ENCODE measurements around the gene MYO7B. TPM values are rescaled to one million over a fixed set of nuclear protein-coding genes. Genes with fewer than 3 reads are reported as not detected.

MYO7B gene
- polyA plus RNA-seq, 2 of the 4 experiments (the other 2 are of a cell fraction) = 0.04 to 0.09 TPM

DNA sequence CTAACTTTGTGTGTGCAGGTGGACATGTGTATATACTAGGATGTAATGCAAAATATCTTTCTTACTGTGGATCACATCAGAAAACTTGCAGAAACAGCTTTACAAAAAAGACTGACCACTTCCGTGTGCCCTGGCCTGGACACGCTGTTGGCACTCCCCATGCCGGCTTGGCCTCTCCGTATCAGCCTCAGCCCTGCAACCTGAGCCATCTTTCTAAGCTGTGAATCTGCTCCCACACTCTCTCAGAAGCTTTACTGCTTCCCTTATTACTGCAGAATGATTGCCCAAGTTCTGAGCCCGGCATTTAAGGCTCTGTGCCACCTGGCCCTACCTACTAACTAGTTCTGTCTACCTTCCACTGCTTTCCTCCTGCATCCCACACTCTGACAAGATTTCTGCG lies 37.8 kb downstream of the MYO7B start:
- POLR2A ChIA-PET = no interaction called here
- TF ChIP-seq JUN (IDR thresholded peaks at IDR 0.05) (no peak), ZFP36 (IDR thresholded peaks at IDR 0.05; ENCODE audit: borderline replicate concordance, partially characterized antibody) (no peak)
- peaks cover 23% of the 10 kb centered on the region for H3K4me1 ChIP-seq
- no peak overlapping the region for H3K4me3 ChIP-seq
- H3K27ac ChIP-seq = no peak overlapping the region
- FAIRE-seq = no peak
- DNase-seq (ENCODE audit: low read depth in 1 of 2, low spot score in 1 of 2) = no peak
- no peaks in the 10 kb centered on the region for H3K9me3 ChIP-seq
- CTCF ChIA-PET = no interaction called here
- WGBS (ENCODE audit: missing lambda C conversion rate) = 91% methylated on average over 6 of the region's 6 CpGs
- H3K4me2 ChIP-seq = no peak overlapping the region
- no peak for ATAC-seq

DNA sequence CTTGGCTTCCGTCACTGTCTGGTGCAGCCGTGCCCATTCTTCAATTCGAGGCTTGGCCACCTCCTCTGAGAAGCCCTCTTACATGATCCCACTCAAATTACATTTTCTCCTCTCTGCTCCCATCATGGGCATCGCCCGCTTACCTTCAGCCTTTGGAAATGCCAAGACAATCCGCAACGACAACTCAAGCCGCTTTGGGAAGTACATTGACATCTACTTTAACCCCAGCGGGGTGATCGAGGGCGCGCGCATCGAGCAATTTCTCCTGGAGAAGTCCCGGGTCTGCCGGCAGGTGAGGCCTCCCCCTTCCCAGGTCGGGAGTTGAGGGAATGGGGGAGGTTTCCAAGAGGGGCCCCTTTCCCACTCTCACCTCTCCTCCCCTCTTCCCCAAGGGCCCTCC lies 38.3 kb downstream of the MYO7B start:
- ChIA-PET CTCF (no interaction called here), POLR2A (no interaction called here)
- FAIRE-seq (no peak), ATAC-seq (no peak), DNase-seq (ENCODE audit: low read depth in 1 of 2, low spot score in 1 of 2) (no peak)
- TF ChIP-seq, protein P1, sequence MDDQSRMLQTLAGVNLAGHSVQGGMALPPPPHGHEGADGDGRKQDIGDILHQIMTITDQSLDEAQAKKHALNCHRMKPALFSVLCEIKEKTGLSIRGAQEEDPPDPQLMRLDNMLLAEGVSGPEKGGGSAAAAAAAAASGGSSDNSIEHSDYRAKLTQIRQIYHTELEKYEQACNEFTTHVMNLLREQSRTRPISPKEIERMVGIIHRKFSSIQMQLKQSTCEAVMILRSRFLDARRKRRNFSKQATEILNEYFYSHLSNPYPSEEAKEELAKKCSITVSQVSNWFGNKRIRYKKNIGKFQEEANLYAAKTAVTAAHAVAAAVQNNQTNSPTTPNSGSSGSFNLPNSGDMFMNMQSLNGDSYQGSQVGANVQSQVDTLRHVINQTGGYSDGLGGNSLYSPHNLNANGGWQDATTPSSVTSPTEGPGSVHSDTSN (IDR thresholded peaks at IDR 0.05) = no peak
- no peak for TF ChIP-seq MYC (IDR thresholded peaks at IDR 0.05; ENCODE audit: borderline replicate concordance, low read length)
- TF ChIP-seq HMGXB4 (CRISPR knock-in tag; IDR thresholded peaks at IDR 0.05; ENCODE audit: borderline replicate concordance) = no peak
- no peak for TF ChIP-seq CBX8 (IDR thresholded peaks at IDR 0.05)
- no peak for TF ChIP-seq HES2 (IDR thresholded peaks at IDR 0.05)
- TF ChIP-seq RARB (CRISPR knock-in tag; IDR thresholded peaks at IDR 0.05) = no peak
- no peaks in the 10 kb centered on the region for H3K9me3 ChIP-seq
- peaks cover 22% of the 10 kb centered on the region for H3K4me1 ChIP-seq
- WGBS (ENCODE audit: missing lambda C conversion rate) = 84% methylated on average over 17 of the region's 17 CpGs
- no peak overlapping the region for H3K4me2 ChIP-seq
- no peak overlapping the region for H3K27ac ChIP-seq
- no peak overlapping the region for H3K4me3 ChIP-seq

GRCh38 chr2:127574656-127575055 lies 39.2 kb downstream of the MYO7B start:
- POLR2A ChIA-PET = no interaction called here
- Histone ChIP-seq H3K27ac (no peak overlapping the region), H3K4me2 (no peak overlapping the region), H3K4me3 (no peak overlapping the region), H3K4me1 (peaks cover 14% of the 10 kb centered on the region), H3K9me3 (no peaks in the 10 kb centered on the region)
- FAIRE-seq = no peak
- CTCF ChIA-PET = interaction anchor here (0.5 kb wide), 1 partner anchor 200 kb away, joined by 3 read pairs; no protein-coding TSS in a partner anchor
- 65% methylated on average over 3 of the region's 3 CpGs for WGBS (ENCODE audit: missing lambda C conversion rate)
- ATAC-seq = no peak
- no peak for DNase-seq (ENCODE audit: low read depth in 1 of 2, low spot score in 1 of 2)
- TF ChIP-seq EHMT2 (IDR thresholded peaks at IDR 0.05; ENCODE audit: low read depth) (no peak), HMGXB4 (CRISPR knock-in tag; IDR thresholded peaks at IDR 0.05; ENCODE audit: borderline replicate concordance) (no peak), RNF2 (IDR thresholded peaks at IDR 0.05; ENCODE audit: borderline replicate concordance, low read depth) (no peak), RCOR1 (IDR thresholded peaks at IDR 0.05; ENCODE audit: low read depth, low read length) (no peak), KDM1A (IDR thresholded peaks at IDR 0.05; ENCODE audit: low read depth) (no peak), TP53 (CRISPR knock-in tag; IDR thresholded peaks at IDR 0.05) (no peak), ZSCAN20 (CRISPR knock-in tag; IDR thresholded peaks at IDR 0.05) (no peak), HES2 (IDR thresholded peaks at IDR 0.05) (no peak), CTCF (IDR thresholded peaks at IDR 0.05) (no peak), JUN (IDR thresholded peaks at IDR 0.05) (no peak), MAFK (IDR thresholded peaks at IDR 0.05; ENCODE audit: partially characterized antibody) (no peak), HEYL (CRISPR knock-in tag; IDR thresholded peaks at IDR 0.05) (no peak), SREBF2 (IDR thresholded peaks at IDR 0.05) (no peak), HOXB13 (CRISPR knock-in tag; IDR thresholded peaks at IDR 0.05; ENCODE audit: low read depth) (no peak), E2F6 (IDR thresholded peaks at IDR 0.05; ENCODE audit: borderline replicate concordance, low read depth) (no peak), POLR2AphosphoS2 (conservative IDR thresholded peaks at IDR 0.05; ENCODE audit: low read length) (no peak), NR3C1 (IDR thresholded peaks at IDR 0.05) (no peak), CHD4 (IDR thresholded peaks at IDR 0.05; ENCODE audit: borderline replicate concordance) (no peak), RFX5 (IDR thresholded peaks at IDR 0.05) (no peak)

Data from A549 (cell line).